Adipocyte (in vitro differentiated cells): Measurements from ENCODE around the gene LDAH.
"Not testable (repeated sequence)": the region's sequence is repeated elsewhere in the genome, so short reads cannot be mapped to it uniquely, and the experiment has no call there.

ENCODE experiments used
- DNase-seq: peaks from one replicate; pipeline ENCODE4 v3.0.0-alpha.2; 2015; ENCODE audit warnings: low read depth
- H3K27me3 ChIP-seq: replicated peaks from 2 replicates; pipeline ENCODE4 v1.7.0; 2013; ENCODE audit warnings: mild to moderate bottlenecking, low read length, moderate library complexity; ENCODE audit not compliant: control insufficient read depth, insufficient read depth
- H3K36me3 ChIP-seq: 2 replicates; pipeline ENCODE4 v1.7.0; 2013; ENCODE audit warnings: low read length, mild to moderate bottlenecking, moderate library complexity; ENCODE audit not compliant: control insufficient read depth, insufficient read depth, severe bottlenecking
- H3K4me1 ChIP-seq: 2 replicates; pipeline ENCODE4 v1.7.0; 2013; ENCODE audit warnings: mild to moderate bottlenecking, low read length, moderate library complexity; ENCODE audit not compliant: control insufficient read depth, insufficient read depth
- H3K4me3 ChIP-seq: 2 replicates; pipeline ENCODE4 v1.7.0; 2013; ENCODE audit warnings: mild to moderate bottlenecking, low read length, moderate library complexity
- H3K9ac ChIP-seq: 2 replicates; pipeline ENCODE4 v1.7.0; 2013; ENCODE audit warnings: mild to moderate bottlenecking, low read length, moderate library complexity
- H3K9me3 ChIP-seq: 2 replicates; pipeline ENCODE4 v1.7.0; 2013; ENCODE audit warnings: mild to moderate bottlenecking, low read length, moderate library complexity; ENCODE audit not compliant: control insufficient read depth

The LDAH gene

DNA sequence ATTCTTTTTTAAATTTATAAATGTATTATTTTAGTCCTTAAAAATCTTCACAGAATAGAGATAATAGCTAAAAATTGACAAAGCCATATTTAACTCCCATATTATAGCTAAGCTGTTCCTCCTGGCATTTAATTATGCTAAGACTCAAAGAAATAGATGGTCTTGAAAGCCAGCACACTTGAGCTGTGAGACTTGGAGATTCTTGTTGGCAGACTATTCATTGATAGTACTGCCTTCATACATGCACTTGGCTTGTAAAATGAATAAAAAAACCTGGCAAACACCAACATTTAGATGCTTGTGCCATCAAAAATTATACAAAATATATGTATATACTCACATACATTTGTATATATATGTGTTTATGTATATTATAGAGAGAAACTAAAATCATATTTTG, 9.7 kb upstream of the LDAH start:
- H3K9ac ChIP-seq, result no peak overlapping the region
- no peak for DNase-seq
- H3K9me3 ChIP-seq, result no peaks in the 10 kb centered on the region
- no peak overlapping the region for H3K4me3 ChIP-seq
- peaks cover 12% of the 10 kb centered on the region for H3K27me3 ChIP-seq
- no peaks in the 10 kb centered on the region for H3K36me3 ChIP-seq
- no peaks in the 10 kb centered on the region for H3K4me1 ChIP-seq

DNA sequence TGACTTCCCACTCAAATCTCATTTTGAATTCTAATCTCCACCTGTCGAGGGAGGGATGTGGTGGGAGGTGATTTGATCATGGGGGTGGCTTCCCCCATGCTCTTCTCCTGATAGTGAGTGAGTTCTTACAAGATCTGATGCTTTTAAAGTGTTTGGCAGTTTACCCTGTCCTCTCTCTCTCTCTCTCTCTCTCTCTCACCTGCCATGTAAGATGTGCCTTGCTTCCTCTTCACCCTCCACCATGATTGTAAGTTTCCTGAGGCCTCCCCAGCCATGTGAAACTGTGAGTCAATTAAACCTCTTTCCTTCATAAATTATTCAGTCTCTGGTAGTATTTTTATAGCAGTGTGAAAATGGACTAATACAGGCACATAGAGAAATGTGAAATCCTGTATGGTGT, 7.0 kb upstream of the LDAH start:
- Histone ChIP-seq H3K4me1 (no peaks in the 10 kb centered on the region), H3K9ac (no peak overlapping the region), H3K9me3 (no peaks in the 10 kb centered on the region), H3K36me3 (no peaks in the 10 kb centered on the region), H3K27me3 (peaks cover 8% of the 10 kb centered on the region), H3K4me3 (no peak overlapping the region)
- DNase-seq, result no peak

DNA sequence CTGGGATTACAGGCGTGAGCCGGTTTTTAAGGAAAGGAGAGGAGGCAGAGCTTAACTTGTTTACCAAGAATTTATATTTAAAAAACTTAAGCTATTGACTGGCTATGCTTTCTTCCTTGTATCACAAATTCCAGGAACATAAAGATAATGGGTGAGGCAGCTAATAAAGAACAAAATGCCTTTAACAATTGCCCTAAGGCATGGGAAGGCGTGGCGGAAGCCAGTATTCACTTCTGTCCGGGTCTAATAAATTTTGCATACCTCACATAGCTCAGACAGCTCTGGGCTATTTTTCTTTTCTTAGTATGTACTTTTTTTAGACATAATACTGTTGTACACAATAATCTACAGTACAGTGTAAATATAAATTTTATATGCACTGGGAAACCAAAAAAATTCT, 1.0 kb upstream of the LDAH start:
- Histone ChIP-seq H3K9me3 (no peaks in the 10 kb centered on the region), H3K4me3 (no peak overlapping the region), H3K9ac (no peak overlapping the region), H3K4me1 (no peaks in the 10 kb centered on the region), H3K36me3 (no peaks in the 10 kb centered on the region), H3K27me3 (no peaks in the 10 kb centered on the region)
- no peak for DNase-seq

DNA sequence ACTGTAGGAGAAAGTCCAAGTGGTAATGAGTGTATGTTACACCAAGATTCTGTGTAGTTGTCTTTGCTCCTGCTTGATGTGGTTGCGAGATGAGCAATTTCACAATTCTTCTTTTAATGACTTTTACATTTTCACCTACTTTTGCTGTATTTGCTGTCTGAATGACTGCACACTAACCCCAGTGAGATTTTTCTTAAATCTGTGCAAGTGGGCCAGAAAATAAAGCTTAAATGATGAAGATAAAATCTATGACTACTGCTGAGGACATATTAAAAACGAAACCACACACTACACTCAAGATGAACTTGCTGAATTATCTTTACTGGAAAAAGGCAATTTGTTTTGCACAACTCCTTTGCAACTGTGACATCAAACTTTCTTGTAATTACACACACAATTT, 4.1 kb downstream of the LDAH start:
- no peak for DNase-seq

DNA sequence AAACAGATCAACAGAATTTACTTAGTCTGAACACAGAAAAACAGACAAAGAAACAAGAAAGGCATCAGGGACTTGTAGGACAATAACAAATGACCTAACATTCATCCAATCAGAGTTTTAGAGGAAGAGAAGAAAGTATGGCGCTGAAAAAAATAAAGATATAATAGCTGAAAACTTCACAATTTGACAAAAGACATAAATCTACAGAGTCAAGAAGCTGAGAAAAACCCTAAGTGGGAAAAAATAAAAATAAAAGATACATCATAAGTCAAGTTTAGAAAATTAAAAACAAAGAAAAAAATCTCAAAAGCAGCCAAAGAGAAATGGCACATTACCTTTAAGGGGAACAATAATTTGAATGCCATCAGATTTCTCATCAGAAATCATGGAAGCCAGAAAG, 7.7 kb downstream of the LDAH start:
- peaks cover 6% of the 10 kb centered on the region for H3K4me1 ChIP-seq
- no peaks in the 10 kb centered on the region for H3K36me3 ChIP-seq

More for the DNA sequence above, 4.1 kb downstream of the LDAH start:
- peaks cover 6% of the 10 kb centered on the region for H3K4me1 ChIP-seq
- no peaks in the 10 kb centered on the region for H3K27me3 ChIP-seq
- peak overlapping the region; percentile 3 for H3K9ac ChIP-seq
- H3K4me3 ChIP-seq, result peak overlapping the region; percentile 21
- no peaks in the 10 kb centered on the region for H3K9me3 ChIP-seq
- H3K36me3 ChIP-seq, result no peaks in the 10 kb centered on the region

DNA sequence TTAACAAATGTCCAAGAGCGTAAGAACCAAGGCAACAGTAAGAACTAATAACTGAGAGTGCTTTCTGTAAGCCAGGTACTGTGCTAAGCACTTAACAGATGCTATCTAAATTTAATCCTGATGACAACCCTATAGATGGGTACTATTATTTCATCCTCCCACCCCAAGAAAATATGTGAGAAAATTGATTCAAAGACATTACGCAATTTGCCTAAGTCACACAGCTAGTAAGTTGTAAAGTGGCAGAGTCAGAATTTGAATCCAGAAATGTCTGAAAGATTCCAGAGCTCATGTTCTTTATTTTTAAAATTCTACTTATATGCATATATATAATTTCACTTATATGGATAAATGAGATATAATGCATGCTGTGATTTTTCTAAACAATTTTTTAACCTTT, 10.1 kb downstream of the LDAH start:
- H3K4me3 ChIP-seq, result no peak overlapping the region
- no peak overlapping the region for H3K9ac ChIP-seq
- H3K36me3 ChIP-seq, result no peaks in the 10 kb centered on the region
- no peaks in the 10 kb centered on the region for H3K9me3 ChIP-seq
- H3K27me3 ChIP-seq, result no peaks in the 10 kb centered on the region
- no peaks in the 10 kb centered on the region for H3K4me1 ChIP-seq
- peak; percentile 28 for DNase-seq

More for the DNA sequence above, 7.7 kb downstream of the LDAH start:
- no peak overlapping the region for H3K9ac ChIP-seq
- no peaks in the 10 kb centered on the region for H3K27me3 ChIP-seq
- H3K9me3 ChIP-seq, result no peaks in the 10 kb centered on the region
- no peak for DNase-seq
- H3K4me3 ChIP-seq, result no peak overlapping the region

DNA sequence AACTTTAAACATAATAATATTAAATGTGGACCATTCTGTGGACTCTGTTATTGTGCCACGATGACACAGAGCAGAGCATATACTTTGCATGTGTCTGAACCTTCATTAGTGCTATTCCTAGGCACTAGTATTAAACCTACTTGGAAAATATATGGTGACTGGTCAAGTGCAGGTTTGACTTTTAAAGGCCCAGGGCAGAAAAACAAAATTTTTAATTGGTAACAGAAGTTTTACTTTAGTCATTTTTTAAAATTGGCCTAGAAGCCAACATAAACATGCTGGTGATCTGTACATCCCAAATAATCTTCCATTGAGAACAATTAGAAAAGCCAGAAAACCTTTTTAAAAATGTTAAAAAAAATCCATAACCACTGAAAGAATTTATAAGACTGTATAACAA, 16.6 kb downstream of the LDAH start:
- Histone ChIP-seq H3K36me3 (no peaks in the 10 kb centered on the region), H3K27me3 (no peaks in the 10 kb centered on the region), H3K9ac (no peak overlapping the region), H3K4me1 (peaks cover 27% of the 10 kb centered on the region), H3K4me3 (peak overlapping the region; percentile 27), H3K9me3 (no peaks in the 10 kb centered on the region)
- peak; percentile 64 for DNase-seq

DNA sequence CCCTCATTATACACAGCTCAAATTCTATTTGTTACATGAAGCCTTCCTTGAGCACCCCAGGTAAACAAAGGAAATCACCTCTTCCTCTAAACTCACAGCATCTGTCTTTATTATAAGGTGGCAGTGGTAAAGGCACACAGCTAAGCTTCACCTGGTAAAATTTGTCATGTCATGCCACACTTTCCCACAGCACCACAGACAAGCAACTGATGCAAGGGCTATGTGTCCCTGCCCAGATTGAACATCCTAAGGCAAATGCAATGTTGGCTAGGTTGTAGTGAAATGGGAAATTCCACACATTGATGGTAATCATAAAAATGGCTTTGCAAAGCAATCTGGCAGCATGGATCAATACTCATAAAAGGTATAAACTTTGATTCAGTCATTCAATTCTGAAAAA, 18.9 kb downstream of the LDAH start:
- Histone ChIP-seq H3K4me3 (no peak overlapping the region), H3K27me3 (no peaks in the 10 kb centered on the region), H3K9ac (no peak overlapping the region), H3K4me1 (peaks cover 27% of the 10 kb centered on the region), H3K9me3 (no peaks in the 10 kb centered on the region), H3K36me3 (no peaks in the 10 kb centered on the region)
- DNase-seq, result no peak

DNA sequence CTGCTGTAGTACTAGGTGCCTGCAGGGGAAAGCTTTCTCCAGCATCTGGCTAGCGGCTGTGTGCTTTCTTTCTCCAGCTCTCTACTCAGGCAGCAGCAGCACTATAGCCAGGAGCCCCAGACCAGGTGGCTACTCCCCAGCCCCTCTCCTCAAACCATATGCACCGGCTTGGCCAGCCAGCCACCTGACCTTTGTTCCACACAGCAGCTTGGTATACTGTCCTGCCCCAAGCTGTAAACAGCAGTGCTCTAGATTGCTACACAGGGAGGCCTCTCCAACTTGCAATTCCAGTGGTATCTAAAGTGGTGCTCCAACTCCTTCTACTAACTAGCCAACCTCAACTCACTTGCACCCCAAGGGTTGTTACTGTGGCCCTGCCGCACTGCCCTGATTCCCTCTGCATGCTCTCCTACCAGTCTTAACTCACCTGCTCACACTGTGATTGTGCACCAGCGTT, 19.6 kb downstream of the LDAH start:
- Histone ChIP-seq H3K9me3 (no peaks in the 10 kb centered on the region), H3K4me1 (peaks cover 34% of the 10 kb centered on the region), H3K36me3 (no peaks in the 10 kb centered on the region), H3K4me3 (no peak overlapping the region), H3K9ac (no peak overlapping the region), H3K27me3 (no peaks in the 10 kb centered on the region)
- no peak for DNase-seq

DNA sequence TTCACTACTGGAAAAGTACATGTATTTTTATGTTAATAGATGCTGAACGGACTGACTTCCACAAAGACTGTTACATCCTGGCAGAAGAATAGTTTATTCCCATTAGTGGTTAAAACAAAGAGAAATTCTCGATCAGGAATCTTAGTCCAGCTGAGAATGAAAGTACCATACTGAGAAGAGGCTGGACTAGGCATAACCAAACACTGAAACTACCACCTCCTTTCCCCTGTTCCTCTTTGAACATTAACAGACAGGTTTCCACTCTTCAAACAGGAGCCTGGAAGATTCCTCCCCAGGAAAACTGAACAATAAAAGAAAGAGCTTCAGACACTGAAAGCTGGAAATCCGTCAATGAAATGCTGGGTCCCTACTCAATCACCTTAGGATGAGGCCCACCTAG, 25.8 kb downstream of the LDAH start:
- Histone ChIP-seq H3K4me3 (peak overlapping the region; percentile 57), H3K27me3 (no peaks in the 10 kb centered on the region), H3K9me3 (peaks cover 13% of the 10 kb centered on the region), H3K36me3 (peaks cover 4% of the 10 kb centered on the region), H3K4me1 (peaks cover 33% of the 10 kb centered on the region), H3K9ac (peak overlapping the region; percentile 79)
- DNase-seq, result no peak

DNA sequence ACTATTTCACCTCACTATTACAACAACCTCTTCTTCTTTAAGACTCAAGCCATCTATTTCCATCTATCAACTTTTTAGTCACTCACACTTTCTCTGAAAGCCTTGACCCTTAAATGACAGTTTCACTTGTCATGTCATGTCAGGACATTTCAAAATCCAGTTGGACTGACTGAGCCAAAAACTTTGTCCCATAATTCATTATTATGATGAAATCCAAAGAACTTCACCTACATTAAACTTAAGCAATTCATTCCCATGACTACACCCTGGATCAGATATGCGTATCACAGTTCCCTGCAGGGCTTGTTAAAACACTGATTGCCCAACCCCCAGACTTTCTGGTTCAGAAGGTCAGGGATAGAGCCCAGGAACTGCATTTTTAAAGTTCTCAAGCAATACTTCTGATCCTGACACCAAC, 26.5 kb downstream of the LDAH start:
- DNase-seq, result peak; percentile 92
- H3K9me3 ChIP-seq, result peaks cover 13% of the 10 kb centered on the region
- H3K4me1 ChIP-seq, result peaks cover 33% of the 10 kb centered on the region
- peaks cover 4% of the 10 kb centered on the region for H3K36me3 ChIP-seq
- peak overlapping the region; percentile 79 for H3K9ac ChIP-seq
- H3K27me3 ChIP-seq, result no peaks in the 10 kb centered on the region
- peak overlapping the region; percentile 14 for H3K4me3 ChIP-seq

DNA sequence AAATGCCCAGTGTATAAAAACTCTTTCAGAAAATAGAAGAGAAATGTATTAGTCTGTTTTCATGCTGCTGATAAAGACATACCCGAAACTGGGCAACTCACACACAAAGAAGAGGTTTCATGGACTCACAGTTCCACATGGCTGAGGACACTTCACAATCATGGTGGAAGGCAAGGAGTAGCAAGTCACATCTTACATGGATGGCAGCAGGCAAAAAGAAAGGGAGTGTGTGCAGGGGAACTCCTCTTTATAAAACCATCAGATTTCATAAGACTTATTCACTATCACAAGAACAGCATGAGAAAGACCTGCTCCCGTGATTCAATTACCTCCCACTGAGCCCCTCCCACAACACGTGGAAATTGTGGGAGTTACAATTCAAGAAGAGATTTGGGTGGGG, 29.0 kb downstream of the LDAH start:
- Histone ChIP-seq H3K9me3 (peaks cover 13% of the 10 kb centered on the region), H3K4me1 (peaks cover 36% of the 10 kb centered on the region)
- H3K36me3 ChIP-seq, H3K4me3 ChIP-seq, H3K9ac ChIP-seq, DNase-seq, H3K27me3 ChIP-seq: not testable (repeated sequence)
